IPS-NIHi7 (cell line): ENCODE results near the gene UPB1.

Source experiments
- DNase-seq: peaks from one replicate; pipeline ENCODE4 v3.0.0; 2012; ENCODE audit warnings: mixed read lengths; ENCODE audit errors: extremely low spot score

Gene UPB1

GRCh38 chr22:24563246-24563645 is 68.1 kb downstream of the UPB1 start:
- no peak for DNase-seq

GRCh38 chr22:24564376-24565058 is 69.4 kb downstream of the UPB1 start:
- DNase-seq: no peak

DNA sequence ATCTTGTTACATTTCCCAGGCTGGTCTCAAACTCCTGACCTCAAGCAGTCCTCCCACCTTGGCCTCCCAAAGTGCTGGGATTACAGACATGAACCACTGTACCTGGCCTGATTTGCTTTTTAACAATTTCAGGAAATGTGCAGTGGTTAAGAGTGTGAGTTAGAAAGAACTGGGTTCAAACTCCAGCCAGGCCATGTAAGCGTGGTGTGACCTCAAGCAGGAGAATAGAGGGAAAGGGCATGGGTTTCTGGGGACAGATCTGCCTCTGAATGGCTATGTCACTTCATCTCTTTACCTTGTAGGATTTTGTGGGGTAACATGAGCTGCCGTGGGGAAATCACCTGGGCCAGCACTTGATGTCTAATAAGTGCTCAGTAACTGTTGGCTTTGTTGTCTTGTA is 69.9 kb downstream of the UPB1 start:
- no peak for DNase-seq

DNA sequence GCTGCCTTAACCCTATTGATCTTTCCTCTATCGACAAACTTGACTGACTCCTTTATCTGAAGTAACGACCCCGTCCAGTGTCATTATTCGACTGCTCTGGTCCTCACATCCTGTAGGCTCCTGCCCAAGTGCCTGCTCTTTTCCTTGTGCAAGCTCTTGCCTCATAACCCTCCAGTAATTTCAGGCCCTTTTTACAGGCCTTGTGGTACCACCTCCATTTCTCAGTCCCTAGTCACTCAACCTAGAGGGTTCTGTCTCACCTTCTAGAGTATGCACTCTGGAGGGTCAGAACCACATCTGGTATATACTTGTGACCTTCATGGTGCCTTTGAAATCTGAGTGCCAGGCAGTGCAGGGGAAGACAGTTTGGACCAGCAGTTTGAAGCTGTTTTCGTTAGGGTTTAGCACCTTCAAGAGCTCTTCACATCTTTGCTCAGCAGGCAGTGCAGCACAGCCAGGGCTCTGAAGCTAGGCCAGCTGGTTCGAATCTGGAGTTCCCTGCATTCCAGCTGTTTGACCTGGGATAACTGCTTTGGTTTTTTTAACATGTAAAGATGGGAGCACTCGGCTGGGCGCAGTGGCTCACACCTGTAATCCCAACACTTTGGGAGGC is 71.9 kb downstream of the UPB1 start:
- DNase-seq: no peak

- no peak for DNase-seq
These were observed 72.5 kb downstream of the UPB1 start for GRCh38 chr22:24567668-24568067.

DNA sequence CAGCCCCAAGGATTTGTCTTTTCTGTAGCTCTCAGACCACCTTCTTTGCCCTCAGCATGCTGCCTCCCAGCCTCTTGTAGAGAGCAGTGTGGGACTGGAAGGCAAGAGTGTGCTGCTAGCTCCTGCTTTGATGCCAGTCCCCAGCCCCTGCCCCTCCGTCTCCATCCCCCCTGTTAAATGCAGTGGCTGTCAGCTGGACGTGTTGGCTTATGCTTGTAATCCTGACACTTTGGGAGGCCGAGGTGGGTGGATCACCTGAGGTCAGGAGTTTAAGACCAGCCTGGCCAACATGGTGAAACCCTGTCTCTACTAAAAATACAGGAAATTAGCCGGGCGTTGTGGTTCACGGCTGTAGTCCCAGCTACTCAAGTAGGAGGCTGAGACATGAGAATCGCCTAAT is 76.1 kb downstream of the UPB1 start:
- no peak for DNase-seq

DNA sequence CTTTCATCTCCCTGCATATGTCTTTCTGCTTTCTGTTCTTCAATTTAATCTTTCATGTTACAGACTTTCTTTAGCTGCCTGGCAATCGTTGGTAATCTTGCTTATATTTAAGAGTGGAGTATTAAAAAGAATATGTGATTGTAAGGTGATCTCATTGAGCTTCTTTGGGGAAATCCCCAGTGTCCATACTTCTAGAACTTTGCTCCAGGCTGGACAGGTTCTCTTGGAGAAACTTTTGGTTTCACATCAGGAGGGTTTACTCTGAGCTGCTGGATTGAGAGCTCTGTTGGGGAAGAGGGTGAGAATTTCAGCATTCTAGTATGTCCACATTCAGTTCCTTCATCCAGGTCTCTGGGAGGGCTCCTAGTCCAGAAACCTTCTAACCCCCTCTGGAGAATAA is 81.6 kb downstream of the UPB1 start:
- no peak for DNase-seq
